ENCODE measurements around the gene GPC6.
"Not testable (repeated sequence)": the region's sequence is repeated elsewhere in the genome, so short reads cannot be mapped to it uniquely, and the experiment has no call there.

The GPC6 gene

DNA sequence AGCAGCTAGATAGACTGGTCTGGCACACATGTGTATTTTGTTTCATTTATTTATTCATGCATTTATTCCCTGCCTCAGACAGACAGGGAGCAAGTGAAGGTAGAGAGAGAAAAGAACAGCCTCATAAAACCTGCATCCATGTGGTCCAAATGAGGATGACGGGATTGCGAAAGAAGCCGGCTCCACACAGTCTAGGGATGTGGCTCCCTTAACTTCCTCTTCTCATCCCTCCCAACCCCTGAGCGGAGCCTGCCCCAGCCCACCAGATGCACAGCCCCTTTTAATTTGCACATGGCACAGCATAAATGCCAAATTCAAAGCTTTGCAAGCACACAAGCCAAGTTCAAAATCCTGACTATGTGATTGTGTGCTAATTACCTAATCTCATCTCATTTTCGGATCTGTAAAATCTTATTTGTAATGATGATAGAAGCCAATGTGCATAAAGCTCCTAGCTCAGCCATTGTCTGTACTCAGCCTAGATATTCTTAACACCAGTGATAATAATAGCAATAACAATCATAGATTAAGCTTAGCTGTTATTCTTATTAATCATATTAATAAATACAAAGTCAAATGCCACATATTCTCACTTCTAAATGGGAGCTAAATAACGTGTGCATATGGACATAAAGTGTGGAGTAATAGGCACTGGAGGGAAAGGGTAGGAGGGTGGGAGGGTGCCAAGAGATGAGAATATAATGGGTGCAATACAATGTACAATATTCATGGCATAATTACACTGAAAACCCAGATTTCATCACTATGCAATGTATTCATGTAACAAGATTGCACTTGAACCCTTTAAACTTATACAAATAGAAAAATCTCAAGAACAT is 1096.5 kb downstream of the GPC6 start:
- no peak for DNase-seq

DNA sequence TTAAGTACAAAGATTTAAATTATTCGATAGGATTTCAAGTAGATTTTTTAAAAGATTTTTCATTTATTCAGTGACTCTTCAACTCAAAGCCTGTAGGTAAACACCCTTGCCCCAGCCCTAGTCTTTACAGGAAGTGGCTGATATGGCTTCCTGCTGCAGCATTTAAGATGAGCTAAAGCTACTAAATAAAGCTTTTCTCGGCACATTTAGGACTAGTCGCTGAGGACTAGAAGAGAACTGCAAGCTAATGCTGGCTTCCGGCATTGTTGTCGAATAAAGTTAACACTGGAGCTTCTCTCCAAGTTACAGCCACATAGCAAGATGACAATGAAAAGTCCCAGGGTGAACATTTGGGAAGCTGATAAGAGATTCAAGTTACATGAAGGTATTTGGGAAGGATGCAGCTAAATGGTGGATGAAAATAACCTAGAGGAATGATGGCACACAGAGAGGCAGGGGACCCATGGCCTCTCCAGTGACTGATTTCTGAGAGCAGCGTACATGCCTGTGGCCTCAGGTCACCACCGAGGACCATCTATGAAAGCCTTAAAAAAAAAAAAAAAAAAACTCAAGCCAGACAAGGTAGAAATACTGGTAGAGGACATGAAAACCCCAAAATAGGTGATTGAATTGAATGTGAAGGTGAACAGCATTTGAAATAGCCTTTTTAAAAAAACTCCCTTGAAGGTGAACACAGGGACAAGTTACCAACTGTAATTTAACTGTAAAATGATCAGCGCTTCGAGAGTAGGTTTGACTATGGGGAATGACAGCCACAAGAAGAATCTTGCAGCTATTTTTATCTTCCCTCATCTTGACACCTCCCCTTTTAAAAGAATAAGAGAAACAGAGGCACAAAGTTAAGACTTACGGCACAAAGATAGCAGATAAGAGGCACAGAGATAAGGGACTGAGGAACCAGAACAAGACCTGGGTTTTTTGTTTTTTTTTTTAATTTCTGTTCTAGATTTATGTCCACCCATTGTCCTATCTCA is 1097.5 kb downstream of the GPC6 start:
- DNase-seq = no peak

DNA sequence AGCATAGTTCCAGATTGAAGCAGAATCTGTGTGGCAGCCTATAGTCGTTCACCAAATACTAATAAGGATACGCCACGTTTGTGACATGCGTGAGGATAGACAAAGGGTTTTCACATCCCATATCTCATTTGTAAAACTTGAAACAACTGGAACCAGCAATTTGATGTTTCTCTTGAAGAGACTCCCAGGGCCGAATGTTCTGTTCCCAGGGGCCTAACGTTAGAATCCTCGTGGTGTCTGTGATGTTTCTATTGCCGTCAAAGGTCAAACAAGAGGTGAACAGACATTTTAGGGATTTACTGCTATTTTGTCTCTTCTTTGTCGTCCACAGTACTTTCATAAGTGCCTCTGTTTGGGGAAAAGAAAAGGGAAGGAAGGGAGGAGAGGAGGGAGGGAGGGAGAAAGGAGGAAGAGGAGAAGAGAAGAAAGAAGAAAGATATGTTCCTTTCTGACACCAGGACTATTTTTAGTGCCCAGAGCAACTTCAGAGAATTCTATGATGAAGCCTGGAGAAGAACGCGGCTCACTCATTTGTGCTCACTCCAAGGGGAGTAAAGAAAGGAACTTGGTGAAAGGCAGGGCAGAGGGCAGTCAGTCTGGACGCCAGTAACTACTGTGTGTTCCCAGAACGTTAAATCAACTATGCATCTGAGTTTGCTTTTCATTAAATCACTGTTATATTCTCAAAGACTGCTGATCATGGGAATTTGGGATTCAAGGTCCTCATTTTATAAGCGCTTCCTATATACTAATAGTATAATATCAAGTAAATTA is 1098.3 kb downstream of the GPC6 start:
- no peak for DNase-seq

- no peak for DNase-seq
These were observed 1099.0 kb downstream of the GPC6 start for GRCh38 chr13:94325650-94326049.

GRCh38 chr13:94327318-94327717 is 1100.7 kb downstream of the GPC6 start:
- no peak for DNase-seq

GRCh38 chr13:94328381-94329041 is 1101.9 kb downstream of the GPC6 start:
- peak; percentile 17 for DNase-seq

DNA sequence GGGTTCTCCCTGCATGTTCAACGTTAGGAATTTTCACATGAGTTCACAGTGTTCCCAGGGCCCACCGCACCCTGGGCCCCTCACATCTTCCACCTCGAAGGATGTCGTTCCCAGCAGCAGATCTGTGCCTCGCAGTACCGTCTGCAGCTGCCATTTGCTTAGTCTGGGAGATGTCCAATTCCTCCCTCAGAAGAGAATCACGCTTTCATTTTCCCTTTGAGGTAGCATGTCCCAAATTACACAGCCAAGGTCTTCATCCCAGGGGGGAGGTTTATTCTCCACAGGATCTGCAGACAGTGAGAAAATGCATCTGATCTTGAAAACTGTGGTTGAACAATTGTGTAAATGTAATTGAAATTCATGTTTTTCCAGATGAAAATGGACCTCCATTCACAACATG is 1102.7 kb downstream of the GPC6 start:
- DNase-seq = no peak

DNA sequence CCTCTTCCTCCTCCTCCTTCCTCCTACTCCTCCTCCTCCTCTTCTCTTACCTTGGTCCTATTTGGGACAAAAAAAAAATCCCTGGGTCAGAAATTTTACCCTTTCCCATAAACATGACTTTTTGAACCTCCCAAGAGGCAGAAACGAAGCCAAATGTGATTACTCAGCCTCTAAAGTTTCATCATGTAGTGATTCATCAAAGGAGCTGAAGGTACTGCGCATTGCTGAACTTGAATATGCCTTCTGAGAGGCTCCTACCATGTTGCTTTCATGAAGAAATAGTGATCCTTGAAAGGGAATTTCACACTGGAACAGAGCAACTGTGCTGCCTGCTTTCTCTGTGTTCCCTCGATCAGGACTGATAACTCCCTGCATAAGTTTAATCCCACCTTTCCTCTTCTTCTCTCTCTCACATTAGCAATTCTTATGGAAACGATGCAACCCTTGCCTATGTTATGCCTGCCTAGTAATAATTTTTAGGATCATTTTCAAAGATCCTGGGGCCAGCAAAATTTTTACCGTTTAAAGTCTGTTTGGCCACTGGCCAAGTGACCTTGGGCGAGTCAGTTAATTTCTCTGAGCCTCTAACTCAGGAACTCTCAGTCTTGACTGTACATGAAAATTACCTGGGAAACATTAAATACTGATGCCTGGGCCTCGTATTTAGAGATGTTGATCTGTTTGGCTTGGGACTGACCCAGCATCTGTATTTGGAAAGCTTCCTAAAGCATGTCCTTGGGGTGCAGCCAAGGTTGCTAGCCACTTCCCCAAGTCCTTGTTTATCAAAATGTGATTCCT is 1103.3 kb downstream of the GPC6 start:
- DNase-seq = no peak

DNA sequence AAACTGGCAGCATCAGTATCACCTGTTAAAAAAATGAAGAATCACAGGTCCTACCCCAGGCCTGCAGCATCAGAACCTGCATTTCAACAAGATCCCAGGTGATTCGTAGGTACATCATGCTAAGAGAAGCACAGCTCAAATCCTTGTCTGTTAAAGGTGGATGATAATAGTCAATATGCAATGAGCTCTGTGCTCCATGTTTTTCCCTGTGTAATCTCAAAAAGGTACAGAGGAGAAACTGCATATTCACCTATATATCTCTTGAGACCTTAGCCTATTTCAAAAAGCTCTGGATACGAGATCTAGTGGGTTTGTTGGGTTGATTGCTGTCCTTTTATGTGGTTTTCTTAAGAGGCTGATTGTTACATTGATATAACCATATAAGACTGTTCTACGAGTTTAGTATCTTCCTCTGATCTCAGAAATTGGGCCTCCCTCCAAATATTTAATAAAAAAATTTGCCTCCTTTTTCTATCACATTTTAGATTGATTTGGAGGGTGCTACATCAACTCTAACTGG is 1104.0 kb downstream of the GPC6 start:
- DNase-seq = no peak

GRCh38 chr13:94331281-94331680 is 1104.7 kb downstream of the GPC6 start:
- DNase-seq = no peak

GRCh38 chr13:94332359-94333096 is 1105.9 kb downstream of the GPC6 start:
- no peak for DNase-seq

GRCh38 chr13:94333131-94333820 is 1106.7 kb downstream of the GPC6 start:
- DNase-seq = no peak

DNA sequence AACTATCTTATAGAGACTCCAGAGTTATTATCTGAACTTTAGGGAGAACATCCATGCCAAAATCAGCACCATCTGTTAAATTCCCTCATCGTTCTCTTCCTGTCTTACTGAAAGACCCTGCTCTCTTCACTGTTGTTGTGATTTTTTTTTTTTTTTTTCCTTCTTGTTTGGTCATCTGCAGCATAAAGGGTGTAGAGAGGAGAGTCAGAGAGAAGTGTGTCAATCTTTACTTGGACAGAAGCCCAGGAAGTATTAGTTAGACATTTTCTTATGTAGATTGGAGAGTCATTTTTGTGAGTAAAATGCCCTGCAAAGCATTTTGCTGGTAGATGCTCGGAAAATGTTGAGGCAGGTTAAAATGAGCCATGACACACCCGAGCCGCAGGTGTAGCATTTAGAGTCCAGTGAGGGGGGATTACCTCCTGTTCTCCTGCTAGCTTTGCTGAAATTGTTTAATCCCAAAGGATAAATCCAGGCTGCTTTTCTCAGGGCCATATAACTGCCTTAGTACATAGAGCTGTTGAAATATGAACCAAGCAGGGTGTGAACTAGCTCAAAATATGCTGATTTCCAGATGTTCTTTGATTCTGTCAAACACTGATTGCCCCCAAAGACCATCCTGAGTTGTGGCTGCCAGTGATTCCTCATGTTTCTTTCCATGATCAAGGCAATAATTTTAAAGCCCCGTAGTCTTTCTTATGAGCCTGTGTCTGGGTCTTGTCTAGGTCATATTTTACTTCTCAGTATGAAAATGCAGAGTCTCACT is 1109.3 kb downstream of the GPC6 start:
- DNase-seq = no peak

DNA sequence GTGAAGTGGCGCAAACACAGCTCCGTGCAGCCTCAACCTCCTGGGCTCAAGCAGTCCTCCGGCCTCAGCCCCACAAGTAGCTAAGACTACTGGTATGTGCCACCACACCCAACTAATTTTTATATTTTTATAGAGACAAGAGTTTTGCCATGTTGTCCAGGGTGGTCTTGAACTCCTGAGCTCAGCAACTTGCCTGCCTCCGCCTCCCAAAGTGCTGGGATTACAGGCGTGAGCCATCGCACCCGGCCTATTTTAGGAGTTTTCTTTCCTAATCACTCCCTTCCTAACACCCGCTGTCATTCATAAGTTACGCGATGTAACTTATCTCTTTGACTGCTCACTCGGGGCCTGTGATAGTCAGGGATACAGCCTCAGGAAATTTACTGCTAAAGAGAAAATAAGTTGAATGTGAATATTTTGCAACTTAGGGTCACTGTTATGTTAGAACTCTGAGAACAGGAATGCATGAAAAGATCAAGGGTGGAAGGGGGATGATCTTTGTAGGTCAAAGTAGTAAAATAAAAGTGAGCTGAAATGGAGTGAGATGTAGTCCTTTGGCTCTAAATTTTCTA is 1112.6 kb downstream of the GPC6 start:
- DNase-seq = no peak

DNA sequence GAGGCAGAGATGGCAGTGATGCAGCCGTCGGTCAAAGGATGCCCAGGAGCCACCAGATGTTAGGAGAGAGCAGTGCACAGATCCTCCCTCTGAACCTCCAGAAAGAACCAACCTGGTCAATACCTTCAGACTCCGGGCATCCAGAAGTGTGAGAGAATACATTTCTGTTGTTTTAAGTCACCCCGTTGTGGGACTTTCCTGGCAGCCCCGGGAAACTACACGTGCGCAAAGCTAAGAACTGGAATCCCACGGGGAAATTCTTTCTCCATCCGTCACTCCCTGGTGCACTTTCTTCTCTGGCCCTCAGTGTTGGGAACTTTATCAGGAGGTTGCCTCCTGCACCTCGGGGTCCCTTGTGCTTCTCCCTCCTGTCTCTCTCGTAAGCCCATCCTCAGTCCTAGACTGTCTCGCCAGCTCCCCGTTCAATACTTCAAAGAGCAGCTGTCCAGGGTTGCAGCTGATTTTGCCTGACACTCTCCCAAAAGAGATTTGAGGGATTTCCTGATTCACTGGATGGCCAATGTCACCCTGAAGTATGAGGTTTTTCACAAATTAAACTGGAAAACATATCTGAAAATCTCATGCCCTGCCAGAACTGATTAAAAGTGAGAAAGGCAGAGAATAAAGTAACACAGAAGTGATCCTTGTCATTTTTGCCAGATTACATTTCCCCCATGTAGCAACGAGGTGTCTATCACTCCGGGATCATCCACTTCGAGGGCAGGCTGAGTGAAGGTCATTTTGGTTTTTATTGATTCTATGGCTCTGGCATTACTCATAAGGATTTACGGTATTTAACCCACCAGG is 1116.0 kb downstream of the GPC6 start:
- no peak for DNase-seq

DNA sequence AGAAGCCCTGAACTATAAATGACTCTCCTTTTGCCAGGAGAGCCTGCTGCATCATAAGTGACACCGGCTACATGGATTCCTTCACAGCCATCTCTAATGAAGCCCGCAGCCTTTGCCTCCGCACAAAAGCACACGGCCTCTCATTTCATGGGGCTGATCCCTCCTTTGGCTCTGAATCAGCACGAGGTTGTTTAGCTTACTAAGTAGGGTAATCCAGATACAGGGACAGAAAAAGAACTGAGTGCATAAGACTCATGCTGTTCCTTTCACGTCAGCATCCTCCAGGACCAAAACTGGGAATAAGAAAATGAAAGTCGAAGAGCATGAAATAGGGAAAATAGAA is 1116.6 kb downstream of the GPC6 start:
- DNase-seq = peak; percentile 7

DNA sequence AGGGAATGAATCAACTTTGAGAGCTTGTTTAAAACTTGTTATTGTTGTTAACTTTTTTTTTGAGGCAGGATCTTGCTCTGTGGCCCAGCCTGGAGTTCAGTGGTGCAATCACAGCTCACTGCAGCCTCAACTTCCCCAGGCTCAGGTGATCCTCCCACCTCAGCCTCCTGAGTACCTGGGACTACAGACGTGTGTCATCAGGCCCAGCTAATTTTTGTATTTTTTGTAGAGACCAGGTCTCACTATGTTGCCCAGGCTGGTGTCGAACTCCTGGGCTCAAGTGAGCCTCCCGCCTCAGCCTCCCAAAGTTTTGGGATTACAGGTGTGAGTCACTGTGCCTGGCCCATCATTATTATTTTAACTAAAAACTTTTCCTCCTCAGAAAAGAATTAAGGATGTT is 1117.1 kb downstream of the GPC6 start:
- not testable (repeated sequence) for DNase-seq
